ENCODE data around the gene EIF6.
"Not testable (repeated sequence)": the region's sequence is repeated elsewhere in the genome, so short reads cannot be mapped to it uniquely, and the experiment has no call there.

Gene EIF6

DNA sequence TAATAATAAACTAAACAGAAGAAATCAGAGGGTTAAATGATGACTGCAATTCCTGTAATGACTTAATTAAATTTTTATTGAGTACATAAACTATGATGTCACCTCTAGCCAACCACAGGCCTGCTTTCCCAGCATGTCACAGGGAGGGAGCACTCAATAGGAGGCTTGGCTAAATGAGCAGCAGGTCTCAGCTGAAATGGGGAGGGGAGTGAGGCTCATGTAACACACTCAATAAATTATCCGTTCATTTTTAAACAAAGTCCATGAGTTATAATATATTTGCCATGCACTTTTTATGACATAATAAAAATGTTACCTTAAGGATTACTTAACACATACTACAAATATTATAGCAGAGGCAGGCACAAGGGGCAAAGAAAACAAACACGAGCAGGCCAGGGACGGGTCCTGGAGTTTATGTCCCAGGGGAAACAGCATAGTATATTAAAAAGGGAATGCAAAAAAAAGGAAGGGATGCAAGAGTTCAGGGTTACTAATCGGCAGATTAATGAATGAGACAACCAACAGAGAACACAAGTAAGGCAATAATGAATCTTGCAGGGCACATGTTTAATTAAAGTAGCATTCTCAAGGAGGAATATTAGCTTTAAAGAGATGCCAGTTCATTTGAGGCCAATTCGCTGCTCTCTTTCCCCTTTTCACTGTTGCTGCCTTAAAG lies 34.8 kb upstream of the EIF6 start:
- no peak for ATAC-seq (replicated peaks)
- no peak overlapping the region for H3K4me3 Mint-ChIP-seq
- no peaks in the 10 kb centered on the region for H3K27me3 Mint-ChIP-seq
- peaks cover 8% of the 10 kb centered on the region for H3K36me3 Mint-ChIP-seq (ENCODE audit: insufficient read depth)
- no peaks in the 10 kb centered on the region for H3K9me3 Mint-ChIP-seq
- DNase-seq = no peak
- H3K4me1 Mint-ChIP-seq (ENCODE audit: low read depth in 2 of 2) = peaks cover 8 to 18% of the 10 kb centered on the region in 2 donors
- H3K27ac Mint-ChIP-seq = peak overlapping the region in 1 of 2 donors; percentile 49

- H3K27ac Mint-ChIP-seq = peak overlapping the region in 1 of 2 donors; percentile 49
- H3K36me3 Mint-ChIP-seq (ENCODE audit: insufficient read depth) = peaks cover 4% of the 10 kb centered on the region
- H3K9me3 Mint-ChIP-seq = no peaks in the 10 kb centered on the region
- DNase-seq (no peak), ATAC-seq (replicated peaks) (no peak)
- H3K27me3 Mint-ChIP-seq = no peaks in the 10 kb centered on the region
- peaks cover 8 to 20% of the 10 kb centered on the region in 2 donors for H3K4me1 Mint-ChIP-seq (ENCODE audit: low read depth in 2 of 2)
- no peak overlapping the region for H3K4me3 Mint-ChIP-seq
Measured at GRCh38 chr20:35318502-35319157, 34.1 kb upstream of the EIF6 start.

- no peaks in the 10 kb centered on the region for H3K27me3 Mint-ChIP-seq
- DNase-seq = no peak
- H3K9me3 Mint-ChIP-seq = no peaks in the 10 kb centered on the region
- H3K27ac Mint-ChIP-seq = peak overlapping the region in 1 of 2 donors; percentile 49
- peaks cover 8 to 18% of the 10 kb centered on the region in 2 donors for H3K4me1 Mint-ChIP-seq (ENCODE audit: low read depth in 2 of 2)
- H3K36me3 Mint-ChIP-seq (ENCODE audit: insufficient read depth) = peaks cover 4% of the 10 kb centered on the region
- no peak for ATAC-seq (replicated peaks)
- H3K4me3 Mint-ChIP-seq = no peak overlapping the region
Measured at GRCh38 chr20:35317416-35318210, 33.0 kb upstream of the EIF6 start.

GRCh38 chr20:35316086-35316485 lies 31.5 kb upstream of the EIF6 start:
- DNase-seq (no peak), ATAC-seq (replicated peaks) (no peak)
- Mint-ChIP-seq H3K36me3 (ENCODE audit: insufficient read depth) (peaks cover 4% of the 10 kb centered on the region), H3K9me3 (no peaks in the 10 kb centered on the region), H3K27me3 (no peaks in the 10 kb centered on the region), H3K27ac (peak overlapping the region in 1 of 2 donors; percentile 84), H3K4me1 (ENCODE audit: low read depth in 2 of 2) (peaks cover 8 to 23% of the 10 kb centered on the region in 2 donors), H3K4me3 (no peak overlapping the region)

GRCh38 chr20:35315632-35316020 lies 31.1 kb upstream of the EIF6 start:
- ATAC-seq (replicated peaks); H3K4me3 Mint-ChIP-seq; DNase-seq; H3K9me3 Mint-ChIP-seq; H3K36me3 Mint-ChIP-seq (ENCODE audit: insufficient read depth); H3K27me3 Mint-ChIP-seq: not testable (repeated sequence)
- H3K27ac Mint-ChIP-seq = peak overlapping the region; percentile 54 to 84
- peaks cover 8 to 23% of the 10 kb centered on the region in 2 donors for H3K4me1 Mint-ChIP-seq (ENCODE audit: low read depth in 2 of 2)

- Mint-ChIP-seq H3K27ac (peak overlapping the region; percentile 54 to 84), H3K4me3 (no peak overlapping the region), H3K27me3 (no peaks in the 10 kb centered on the region), H3K36me3 (ENCODE audit: insufficient read depth) (peaks cover 4% of the 10 kb centered on the region), H3K4me1 (ENCODE audit: low read depth in 2 of 2) (peaks cover 8 to 23% of the 10 kb centered on the region in 2 donors), H3K9me3 (no peaks in the 10 kb centered on the region)
- ATAC-seq (replicated peaks) (no peak), DNase-seq (no peak)
Measured at GRCh38 chr20:35314816-35315631, 30.5 kb upstream of the EIF6 start.

GRCh38 chr20:35312318-35312717 lies 27.7 kb upstream of the EIF6 start:
- ATAC-seq (replicated peaks) = no peak
- DNase-seq = no peak
- peaks cover 9% of the 10 kb centered on the region for H3K36me3 Mint-ChIP-seq (ENCODE audit: insufficient read depth)
- no peaks in the 10 kb centered on the region for H3K9me3 Mint-ChIP-seq
- peaks cover 6 to 20% of the 10 kb centered on the region in 2 donors for H3K4me1 Mint-ChIP-seq (ENCODE audit: low read depth in 2 of 2)
- H3K4me3 Mint-ChIP-seq = no peak overlapping the region
- H3K27ac Mint-ChIP-seq = no peak overlapping the region
- H3K27me3 Mint-ChIP-seq = no peaks in the 10 kb centered on the region

DNA sequence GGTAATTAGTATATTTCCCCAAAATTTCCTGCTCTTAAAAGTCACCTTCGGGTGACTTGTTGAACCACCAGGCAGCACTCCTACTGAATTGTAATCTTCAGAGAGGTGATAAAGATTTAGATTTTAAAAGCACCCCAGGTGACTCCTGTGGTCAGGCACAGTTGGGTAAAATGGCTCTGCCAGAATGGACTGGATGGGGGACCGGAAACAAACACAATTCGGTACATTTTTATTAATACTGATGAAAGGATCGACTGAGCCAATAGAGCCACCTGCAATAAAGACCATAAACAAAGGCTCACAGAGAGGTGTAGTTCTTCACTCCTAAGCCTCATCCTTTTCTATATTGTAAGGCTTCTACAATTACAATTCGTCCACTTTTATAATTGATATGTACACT lies 27.2 kb upstream of the EIF6 start:
- ATAC-seq (replicated peaks) = no peak
- H3K4me3 Mint-ChIP-seq = no peak overlapping the region

GRCh38 chr20:35311409-35311808 lies 26.8 kb upstream of the EIF6 start:
- Mint-ChIP-seq H3K4me1 (ENCODE audit: low read depth in 2 of 2) (peaks cover 6 to 20% of the 10 kb centered on the region in 2 donors), H3K4me3 (no peak overlapping the region), H3K9me3 (no peaks in the 10 kb centered on the region), H3K27me3 (no peaks in the 10 kb centered on the region), H3K36me3 (ENCODE audit: insufficient read depth) (peaks cover 12% of the 10 kb centered on the region), H3K27ac (no peak overlapping the region)
- no peak for ATAC-seq (replicated peaks)
- DNase-seq = no peak

More for the DNA sequence above, 27.2 kb upstream of the EIF6 start:
- Mint-ChIP-seq H3K36me3 (ENCODE audit: insufficient read depth) (peaks cover 9% of the 10 kb centered on the region), H3K9me3 (no peaks in the 10 kb centered on the region), H3K27ac (no peak overlapping the region), H3K27me3 (no peaks in the 10 kb centered on the region), H3K4me1 (ENCODE audit: low read depth in 2 of 2) (peaks cover 6 to 20% of the 10 kb centered on the region in 2 donors)
- DNase-seq = no peak

DNA sequence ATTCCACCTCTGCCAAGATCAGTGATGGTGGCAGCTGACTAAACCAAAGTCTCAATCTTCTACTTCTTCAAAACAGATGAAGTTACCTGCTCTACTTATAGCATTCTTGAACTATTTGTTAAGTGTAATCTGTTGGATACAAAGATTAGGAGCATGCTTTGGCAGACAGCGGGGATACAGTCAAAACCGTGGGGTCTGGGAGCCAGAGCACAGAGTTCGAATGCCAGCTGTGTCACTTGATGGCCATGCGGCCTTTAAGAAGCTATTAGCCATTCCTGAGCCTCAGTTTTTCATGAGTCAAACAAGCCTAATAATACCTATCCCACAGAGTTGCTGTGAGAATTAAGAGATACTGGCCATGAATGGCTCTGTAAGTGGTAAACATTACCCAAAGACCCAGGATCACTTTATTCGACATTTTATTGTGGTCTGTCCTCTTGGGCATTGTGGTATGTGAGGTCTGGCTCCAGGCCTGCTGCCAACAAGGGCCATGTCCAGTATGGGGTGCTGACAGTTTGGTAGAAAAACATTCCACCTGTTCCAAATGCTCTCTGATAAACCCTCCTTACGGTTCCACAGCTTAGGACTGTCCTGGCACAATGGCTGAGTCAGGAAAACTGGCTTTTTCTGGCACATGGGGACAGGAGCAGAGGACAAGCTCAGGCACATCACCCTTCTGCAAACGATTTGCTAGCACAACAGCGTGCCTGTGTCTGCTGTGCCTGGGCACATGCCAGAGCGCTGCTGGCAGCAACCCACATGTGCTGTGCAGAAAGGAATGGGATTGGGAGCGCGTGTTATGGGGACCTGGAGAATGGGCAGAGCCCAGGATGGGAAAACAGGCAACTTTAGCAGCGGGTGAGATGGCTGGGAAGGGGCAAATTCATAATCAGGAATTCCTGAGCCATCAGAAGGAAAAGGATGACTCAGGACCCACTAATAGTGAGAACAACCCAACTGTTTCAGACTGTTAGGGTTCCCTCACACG lies 23.4 kb upstream of the EIF6 start:
- Mint-ChIP-seq H3K27ac (no peak overlapping the region), H3K4me1 (ENCODE audit: low read depth in 2 of 2) (peaks cover 5 to 15% of the 10 kb centered on the region in 2 donors), H3K9me3 (no peaks in the 10 kb centered on the region)

GRCh38 chr20:35306931-35307517 lies 22.5 kb upstream of the EIF6 start:
- Mint-ChIP-seq H3K27me3 (no peaks in the 10 kb centered on the region), H3K4me3 (no peak overlapping the region), H3K27ac (peak overlapping the region; percentile 21 to 49), H3K4me1 (ENCODE audit: low read depth in 2 of 2) (peaks cover 5 to 9% of the 10 kb centered on the region in 2 donors), H3K36me3 (ENCODE audit: insufficient read depth) (peaks cover 8% of the 10 kb centered on the region), H3K9me3 (no peaks in the 10 kb centered on the region)
- DNase-seq (peak in 1 of 3 experiments; percentile 14), ATAC-seq (replicated peaks) (peak; percentile 28)

More for the DNA sequence above, 23.4 kb upstream of the EIF6 start:
- no peaks in the 10 kb centered on the region for H3K27me3 Mint-ChIP-seq
- ATAC-seq (replicated peaks) = no peak
- DNase-seq = no peak
- H3K36me3 Mint-ChIP-seq (ENCODE audit: insufficient read depth) = peaks cover 8% of the 10 kb centered on the region
- H3K4me3 Mint-ChIP-seq = no peak overlapping the region
